Tongue (tissue), 2 donors: ENCODE results near the gene FOXD4. TPM values are rescaled to one million over a fixed set of nuclear protein-coding genes. Genes with fewer than 3 reads are reported as not detected.
"Not testable (repeated sequence)": the region's sequence is repeated elsewhere in the genome, so short reads cannot be mapped to it uniquely, and the experiment has no call there.

Source experiments
- DNase-seq: peaks from one replicate; pipeline ENCODE4 v3.0.0-alpha.2; 2015
- total RNA-seq: library from RNA; depleted of rRNA; stranded (reverse); fragments of >200 nt; gene quantifications from one replicate; pipeline ENCODE4 v1.2.3, GENCODE V29; 2014

FOXD4 gene
- total RNA-seq, 1 donor from 2014 or later: not detected

- not testable (repeated sequence) for DNase-seq
Observed at GRCh38 chr9:93909-94308, 24.3 kb downstream of the FOXD4 start.

DNA sequence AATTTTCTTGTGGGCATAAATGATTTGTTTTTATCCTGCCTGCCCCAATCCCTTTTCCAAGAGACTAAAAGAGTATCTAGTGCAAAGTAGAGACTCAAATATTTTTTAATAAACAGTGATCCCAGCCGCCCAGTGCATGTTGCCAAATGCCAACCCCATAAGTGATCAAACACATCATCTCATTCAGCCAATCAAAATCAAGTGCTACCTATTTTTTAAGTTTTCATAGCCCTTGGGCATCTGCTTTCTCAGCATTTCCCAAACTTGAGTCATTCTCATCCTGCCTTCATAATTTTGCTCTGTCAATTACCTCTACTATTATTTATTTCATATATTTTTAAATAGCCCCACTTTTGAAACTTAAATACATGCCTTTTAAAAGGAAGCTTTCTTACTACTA lies 27.4 kb downstream of the FOXD4 start:
- DNase-seq: not testable (repeated sequence)

- peak; percentile 1 for DNase-seq
Observed at GRCh38 chr9:88396-89037, 29.7 kb downstream of the FOXD4 start.

DNA sequence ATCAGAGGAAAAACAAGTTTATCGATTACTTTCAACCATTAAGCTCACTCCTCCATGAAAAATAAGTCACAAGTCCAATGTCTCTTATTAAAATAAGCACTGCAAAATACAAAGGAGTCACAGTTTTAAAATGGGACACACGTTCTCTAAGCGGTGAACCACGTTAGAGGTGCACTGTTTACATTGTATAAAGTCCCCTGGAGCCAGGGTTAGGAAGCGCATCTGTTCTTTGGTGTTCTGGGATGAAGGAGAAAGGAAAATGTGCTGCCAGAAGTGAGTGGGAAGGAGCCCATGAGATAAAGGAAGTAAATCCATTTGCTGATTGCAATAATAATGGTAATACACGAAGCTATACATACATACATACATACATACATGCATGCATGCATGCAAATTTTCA lies 30.4 kb downstream of the FOXD4 start:
- DNase-seq: not testable (repeated sequence)

DNA sequence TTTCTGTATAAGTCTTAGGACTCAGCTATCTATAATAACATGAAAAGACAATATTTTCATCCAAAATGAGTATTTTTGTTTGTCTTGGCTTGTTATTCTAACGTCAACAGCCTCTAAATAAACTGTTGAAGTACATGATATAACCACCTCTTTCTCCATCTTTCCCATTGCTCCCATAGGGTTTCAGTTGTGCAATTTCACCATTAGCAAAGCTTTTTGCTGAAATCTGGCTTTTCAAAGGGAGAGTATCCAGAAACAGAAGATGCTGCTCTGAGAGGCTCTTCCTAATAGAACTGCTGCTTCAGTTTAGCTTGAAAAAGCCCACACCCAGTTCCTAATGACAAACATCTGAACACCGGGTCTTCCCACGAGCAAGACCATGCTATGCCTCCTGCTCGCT lies 31.1 kb downstream of the FOXD4 start:
- DNase-seq: not testable (repeated sequence)

DNA sequence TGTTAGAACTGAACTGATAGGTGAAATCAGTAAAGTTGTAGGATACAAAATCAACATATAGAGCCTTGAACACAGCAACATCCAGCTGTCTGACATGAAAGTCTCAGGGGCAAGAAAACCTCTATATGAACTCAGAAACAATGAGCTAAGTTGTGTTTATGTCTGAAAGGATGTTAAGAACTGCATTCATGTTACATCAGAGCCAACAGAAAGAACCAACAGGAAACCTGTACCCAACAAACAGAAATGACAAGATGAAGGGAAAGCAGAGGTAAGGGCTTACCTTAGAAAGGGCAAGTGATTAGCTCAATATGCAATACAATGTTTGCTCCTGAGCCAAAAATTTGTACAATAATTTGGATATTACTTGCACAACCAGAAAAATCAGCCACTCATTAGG lies 31.5 kb downstream of the FOXD4 start:
- not testable (repeated sequence) for DNase-seq

GRCh38 chr9:82932-83689 lies 35.1 kb downstream of the FOXD4 start:
- DNase-seq: not testable (repeated sequence)

- DNase-seq: not testable (repeated sequence)
Observed at GRCh38 chr9:78333-78732, 39.9 kb downstream of the FOXD4 start.

DNA sequence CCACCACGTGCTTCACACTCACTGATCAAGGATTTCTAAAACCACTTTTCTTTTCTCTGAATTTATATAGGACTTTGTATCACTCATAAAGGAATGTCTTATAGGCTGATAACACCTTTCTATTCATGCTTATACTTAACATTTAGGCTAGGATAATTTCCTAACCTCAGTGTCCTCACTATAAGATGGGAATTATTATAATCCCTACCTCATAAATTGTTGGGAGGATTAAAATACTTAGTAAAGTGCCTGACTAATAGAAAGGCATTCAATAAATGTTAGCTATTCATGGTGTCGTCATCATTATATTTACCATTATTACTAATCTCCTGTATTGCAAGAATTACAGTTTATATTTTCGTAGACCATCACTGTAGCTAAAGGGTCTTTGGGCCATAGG lies 41.8 kb downstream of the FOXD4 start:
- not testable (repeated sequence) for DNase-seq

- DNase-seq: peak; percentile 7
Observed at GRCh38 chr9:73900-74525, 44.2 kb downstream of the FOXD4 start.

DNA sequence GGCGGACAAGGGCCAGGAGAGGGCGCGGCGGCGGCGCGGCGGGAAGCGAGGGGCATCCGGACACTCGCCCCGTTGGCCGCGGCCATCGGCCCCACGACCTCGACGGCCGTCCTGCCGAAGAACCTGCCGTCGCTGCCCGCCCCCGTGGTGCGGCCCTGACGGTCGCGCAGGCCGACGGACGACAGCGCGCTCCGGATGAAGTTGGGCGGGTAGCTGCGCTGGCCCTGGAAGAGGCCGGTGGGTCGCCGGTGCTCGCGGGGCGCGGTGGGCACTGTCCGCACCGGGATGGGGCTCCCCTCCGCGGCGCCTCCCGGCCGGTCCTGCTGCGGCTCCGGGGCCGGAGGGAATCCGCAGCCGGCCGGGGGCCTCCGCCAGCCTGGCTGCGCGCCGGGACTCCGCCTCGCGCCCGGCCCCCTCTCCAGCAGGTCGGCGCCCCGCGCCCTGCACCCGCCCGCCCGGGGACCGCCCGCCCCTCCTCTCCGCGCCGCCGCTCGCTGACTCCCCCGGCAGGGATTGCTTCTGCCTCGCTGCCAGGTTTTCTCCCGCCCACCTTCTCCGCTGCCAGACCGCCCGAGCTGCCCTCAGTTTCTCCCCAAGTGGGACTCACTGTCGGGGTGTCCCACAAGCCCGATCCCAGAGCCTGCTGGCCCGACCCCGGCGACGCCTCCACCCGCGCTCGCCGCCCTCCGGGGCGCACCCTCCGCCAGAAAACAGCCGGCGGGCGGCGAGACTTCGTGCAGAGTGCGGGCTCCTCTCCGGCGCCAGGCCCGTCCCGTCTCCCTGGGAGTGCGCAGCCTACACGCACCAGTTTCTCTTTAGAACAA lies 44.9 kb downstream of the FOXD4 start:
- DNase-seq: peak; percentile 62

Other genes starting within 250 kb of the FOXD4 start
- gene WASHC1, start 89.0 kb downstream of the FOXD4 start, total RNA-seq: 12.7 TPM
- 55.9 TPM for gene ZNG1A, start 60.6 kb upstream of the FOXD4 start, total RNA-seq
- gene DOCK8, start 96.4 kb upstream of the FOXD4 start, total RNA-seq: 22.8 TPM